ENCODE data around the gene PRRG4. TPM values are rescaled to one million over a fixed set of nuclear protein-coding genes. Genes with fewer than 3 reads are reported as not detected.
"Not testable (repeated sequence)": the region's sequence is repeated elsewhere in the genome, so short reads cannot be mapped to it uniquely, and the experiment has no call there.

PRRG4 gene
- polyA plus RNA-seq, 1 donor: 0.36 TPM

GRCh38 chr11:32886180-32886579, 56.5 kb downstream of the PRRG4 start:
- DNase-seq: no peak

GRCh38 chr11:32887707-32888383, 58.1 kb downstream of the PRRG4 start:
- not testable (repeated sequence) for DNase-seq

DNA sequence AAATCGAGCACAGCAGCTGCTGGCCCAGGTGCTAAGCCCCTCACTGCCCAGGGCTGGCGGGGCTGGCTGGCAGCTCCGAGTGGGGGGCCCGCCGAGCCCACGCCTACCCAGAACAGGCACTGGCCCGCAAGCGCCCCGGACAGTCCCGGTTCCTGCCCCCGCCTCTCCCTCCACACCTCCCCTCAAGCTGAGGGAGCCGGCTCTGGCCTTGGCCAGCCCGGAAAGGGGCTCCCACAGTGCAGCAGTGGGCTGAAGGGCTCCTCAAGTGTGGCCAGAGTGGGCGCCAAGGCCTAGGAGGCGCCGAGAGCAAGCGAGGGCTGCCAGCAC, 58.6 kb downstream of the PRRG4 start:
- not testable (repeated sequence) for DNase-seq

DNA sequence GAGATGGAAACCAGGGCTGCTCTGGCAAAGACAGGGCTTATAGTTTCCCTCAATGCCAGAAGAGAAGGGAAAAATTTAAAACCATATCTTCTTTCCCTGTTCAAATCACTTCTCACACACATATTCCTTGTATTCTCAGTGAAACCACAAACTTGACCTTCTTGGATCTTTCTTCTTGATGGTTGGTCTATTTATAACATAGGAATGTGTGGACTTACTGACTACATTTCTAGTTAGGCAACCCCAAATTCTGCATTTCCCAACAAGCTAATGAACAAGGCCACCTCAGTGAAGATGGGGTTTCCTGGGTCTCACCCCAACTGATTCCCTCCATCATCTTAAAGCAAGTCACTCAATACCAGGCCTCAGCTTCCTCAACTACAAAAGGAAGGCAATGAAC, 59.1 kb downstream of the PRRG4 start:
- DNase-seq: no peak

DNA sequence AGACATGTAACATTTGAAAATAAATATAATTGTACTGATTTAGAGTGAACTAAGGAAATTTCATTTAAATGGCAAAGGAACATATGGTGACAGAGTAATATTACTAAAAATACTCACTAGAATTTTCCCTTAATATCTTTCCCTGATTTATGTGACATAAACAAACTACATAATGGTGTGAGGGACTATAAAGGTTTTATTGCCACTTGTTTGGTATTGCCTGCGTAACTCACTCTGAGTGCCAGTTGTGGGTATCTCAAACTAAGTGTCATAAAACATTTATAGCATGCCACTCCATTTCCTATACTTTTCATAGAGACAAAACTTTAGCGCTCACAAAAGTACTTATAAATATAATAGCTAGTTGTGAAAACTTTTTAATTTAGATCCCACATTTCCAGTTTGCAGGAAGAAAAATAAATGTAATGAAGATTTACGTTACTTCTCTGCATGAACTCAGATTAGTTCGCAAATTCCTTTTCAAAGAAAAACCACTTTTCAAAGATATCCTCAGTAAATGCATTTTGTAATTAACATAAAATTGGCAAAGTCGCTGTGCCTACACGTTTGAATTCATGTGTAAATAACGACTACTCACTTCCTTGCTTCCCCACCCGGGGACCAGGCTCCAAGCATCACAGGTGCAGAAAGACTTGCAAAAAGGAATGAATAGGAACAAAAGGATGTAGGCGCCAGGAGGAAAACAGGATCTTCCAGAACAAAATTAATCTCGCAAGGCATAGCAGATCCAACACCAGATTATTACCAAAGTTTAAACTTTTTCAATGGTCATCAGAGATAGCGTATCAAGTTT, 61.3 kb downstream of the PRRG4 start:
- no peak for DNase-seq

- no peak for DNase-seq
These were observed 62.1 kb downstream of the PRRG4 start for GRCh38 chr11:32891657-32892354.

DNA sequence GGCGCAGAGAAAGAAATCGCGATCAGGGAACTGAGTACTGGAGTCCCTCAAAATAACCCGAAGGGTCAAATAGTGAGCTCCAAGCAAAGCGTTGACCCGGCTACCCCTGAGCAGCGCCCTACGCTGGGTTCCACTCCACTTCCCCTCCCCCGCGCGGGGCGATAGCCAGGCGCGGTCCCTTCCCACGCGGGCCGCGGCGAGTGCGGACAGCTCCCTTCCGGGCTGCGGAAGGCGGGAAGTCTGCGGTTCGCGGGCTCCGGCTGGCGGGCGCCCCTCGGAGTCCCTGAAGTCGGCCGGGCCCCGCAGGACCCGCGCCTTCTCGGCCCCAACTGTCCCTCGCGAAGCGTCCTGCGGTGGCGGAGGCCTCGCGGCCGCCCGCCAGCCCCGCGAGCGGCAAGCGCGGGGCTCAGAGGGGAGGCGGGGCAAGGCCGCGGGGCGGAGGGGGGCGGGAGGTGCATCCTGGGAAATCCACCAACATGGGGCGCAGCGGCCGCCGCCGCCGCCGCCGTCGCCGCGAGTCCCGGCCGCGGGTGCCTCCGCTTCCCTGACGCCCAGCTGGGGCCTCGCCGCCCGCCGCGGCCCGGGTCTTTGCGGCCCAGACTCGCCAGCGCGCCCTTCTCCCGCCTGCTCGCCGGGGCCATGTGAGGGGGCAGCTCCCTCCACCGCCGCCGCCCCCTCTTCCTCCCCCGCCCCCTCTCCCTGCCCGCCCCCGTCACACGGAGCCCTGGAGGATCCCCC, 62.8 kb downstream of the PRRG4 start, which contains the start of gene QSER1:
TSS of gene QSER1 (plus strand) at position 457 of the 738 bp plus-strand sequence. CDS start 315 bp downstream, outside the sequence.
- peak; percentile 80 for DNase-seq

DNA sequence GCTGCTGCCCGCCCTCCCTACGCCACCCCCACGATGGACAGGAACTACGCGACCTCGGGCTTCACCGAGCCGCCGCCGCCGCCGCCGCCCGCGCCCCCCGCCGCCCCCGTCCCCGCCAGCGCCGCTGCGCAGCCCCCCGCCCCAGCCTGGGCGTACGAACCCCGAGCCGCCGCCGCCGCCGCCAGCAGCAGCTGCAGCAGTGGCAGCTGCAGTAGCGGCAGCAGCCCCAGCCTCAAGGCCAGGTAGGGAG, 63.3 kb downstream of the PRRG4 start:
- no peak for DNase-seq

DNA sequence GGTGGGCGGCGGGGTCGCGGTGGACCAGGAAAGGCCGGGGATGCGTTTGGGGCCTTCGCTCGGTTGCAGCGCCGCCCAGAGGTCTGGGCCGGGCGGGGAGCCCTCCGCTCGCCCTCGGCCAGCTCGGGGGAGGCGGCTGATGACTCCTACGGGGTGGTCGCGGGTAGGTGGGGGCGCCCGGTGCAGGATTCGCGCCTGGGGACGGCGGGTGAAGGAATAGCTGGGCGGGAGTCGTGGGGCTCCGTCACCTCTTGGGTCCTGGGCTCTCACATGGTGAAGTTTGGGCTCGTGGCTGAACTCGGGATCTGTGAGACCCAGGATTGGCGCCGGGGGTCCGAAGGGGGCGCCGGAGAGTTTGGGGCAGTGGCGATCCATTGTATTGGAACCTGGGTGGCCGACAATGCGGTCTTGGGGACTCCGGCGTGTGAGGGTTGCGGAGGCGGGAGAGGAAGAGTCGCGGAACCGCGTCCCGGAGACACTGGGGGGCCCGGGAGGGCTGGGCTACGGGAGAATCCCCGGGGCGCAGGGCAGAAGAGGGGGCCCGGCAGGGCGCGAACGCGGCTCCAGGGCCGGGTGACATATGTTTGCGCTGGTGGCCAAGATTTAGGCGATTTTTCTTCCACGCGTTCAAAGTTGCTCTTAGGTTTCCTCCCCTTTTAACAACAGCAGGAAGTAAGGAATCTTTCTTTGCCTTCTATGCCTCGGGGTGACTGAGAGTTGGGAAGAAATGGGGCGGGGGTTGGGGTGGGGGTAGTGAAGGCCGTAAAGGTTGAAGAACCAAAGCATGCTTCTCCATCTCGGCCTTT, 63.8 kb downstream of the PRRG4 start:
- DNase-seq: peak; percentile 73

GRCh38 chr11:32894149-32894827, 64.6 kb downstream of the PRRG4 start:
- DNase-seq: peak; percentile 57

GRCh38 chr11:32894921-32895320, 65.2 kb downstream of the PRRG4 start:
- no peak for DNase-seq

GRCh38 chr11:32895471-32895870, 65.7 kb downstream of the PRRG4 start:
- DNase-seq: no peak

DNA sequence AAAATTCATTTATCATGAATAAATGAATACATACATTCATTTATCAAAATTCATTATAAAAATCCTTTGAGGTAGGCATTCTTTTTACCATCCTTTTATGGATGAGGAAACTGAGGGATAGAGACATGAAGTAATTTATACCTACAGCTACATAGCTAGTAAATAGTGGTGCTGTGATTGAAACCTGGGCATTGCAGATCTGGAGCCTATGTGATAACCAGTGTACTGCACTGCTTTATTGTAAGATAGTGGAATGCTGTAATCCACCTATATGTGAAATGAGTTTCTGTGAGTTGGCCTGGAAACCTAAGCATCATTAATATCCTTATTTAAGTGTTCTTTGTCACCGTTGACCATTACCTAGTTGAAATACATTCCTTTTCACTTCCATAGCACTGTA, 67.4 kb downstream of the PRRG4 start:
- DNase-seq: no peak

DNA sequence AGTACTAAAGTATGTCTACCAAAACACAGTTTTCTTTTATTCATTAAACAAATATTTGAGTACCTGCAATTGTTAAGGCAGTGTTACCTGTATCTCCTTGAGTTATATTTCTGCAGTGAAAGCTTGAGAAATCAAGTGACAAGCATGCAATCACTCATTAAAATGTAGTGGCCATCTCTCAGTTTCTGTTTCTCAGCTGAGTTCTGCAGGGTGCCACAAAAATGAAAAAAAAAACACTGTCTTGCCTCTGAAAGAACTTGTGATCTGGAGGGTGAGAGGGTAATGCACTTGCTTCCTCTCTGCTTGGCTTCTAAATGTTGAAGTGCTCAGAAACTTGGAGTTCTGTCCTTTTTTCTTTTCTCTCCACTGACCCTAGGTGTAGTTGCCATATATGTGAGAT, 69.7 kb downstream of the PRRG4 start:
- no peak for DNase-seq

- no peak for DNase-seq
These were observed 72.5 kb downstream of the PRRG4 start for GRCh38 chr11:32902089-32902665.

GRCh38 chr11:32905028-32905667, 75.4 kb downstream of the PRRG4 start:
- DNase-seq: no peak
